ENCODE measurements around the gene KL.

The KL gene

DNA sequence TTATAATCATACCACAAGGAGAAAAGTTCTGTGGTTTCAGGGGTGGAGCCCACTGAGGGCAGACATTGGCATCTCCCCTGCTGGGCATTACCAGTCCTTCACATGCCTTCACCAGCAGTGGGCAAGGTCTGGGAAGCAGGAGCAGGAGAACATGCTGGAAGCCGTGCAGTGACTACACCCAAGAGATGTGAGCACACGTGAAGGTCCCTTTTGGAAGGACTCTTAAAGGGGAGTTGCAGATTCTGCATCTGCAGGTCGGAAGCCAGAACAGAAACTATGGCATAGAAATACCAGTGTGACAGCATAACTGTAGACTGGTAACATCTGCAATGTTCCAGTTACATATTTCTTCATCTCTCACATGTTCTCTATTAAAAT is 26.9 kb upstream of the KL start:
- Mint-ChIP-seq H3K36me3 (no peaks in the 10 kb centered on the region), H3K27ac (no peak overlapping the region), H3K4me1 (peaks cover 5% of the 10 kb centered on the region), H3K4me3 (no peak overlapping the region), H3K9me3 (peaks cover 4% of the 10 kb centered on the region)
- ATAC-seq (no peak), DNase-seq (ENCODE audit: low spot score in 2 of 2) (no peak)

DNA sequence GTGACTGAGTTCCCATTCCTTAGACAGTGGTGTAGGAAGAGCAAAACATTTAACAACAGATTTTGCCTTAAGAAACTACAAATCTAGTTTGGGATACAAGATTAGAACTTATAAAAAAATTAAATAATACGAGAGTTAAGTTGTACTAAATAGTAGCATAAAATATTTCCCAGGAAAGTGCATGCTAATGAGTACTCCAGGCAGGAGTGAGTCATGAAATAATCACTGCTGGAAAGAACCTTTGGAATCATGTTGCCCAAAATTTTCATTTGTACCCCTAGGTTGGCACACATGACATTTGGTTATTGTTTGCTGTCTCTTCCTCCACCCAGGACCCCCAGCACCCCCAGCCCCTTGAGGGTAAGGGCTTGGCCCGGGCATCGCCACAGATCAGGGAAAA is 26.3 kb upstream of the KL start:
- no peak overlapping the region for H3K4me3 Mint-ChIP-seq
- DNase-seq (ENCODE audit: low spot score in 2 of 2), result no peak
- no peak overlapping the region for H3K27ac Mint-ChIP-seq
- no peak for ATAC-seq
- H3K4me1 Mint-ChIP-seq, result no peaks in the 10 kb centered on the region
- no peaks in the 10 kb centered on the region for H3K36me3 Mint-ChIP-seq
- no peaks in the 10 kb centered on the region for H3K9me3 Mint-ChIP-seq

DNA sequence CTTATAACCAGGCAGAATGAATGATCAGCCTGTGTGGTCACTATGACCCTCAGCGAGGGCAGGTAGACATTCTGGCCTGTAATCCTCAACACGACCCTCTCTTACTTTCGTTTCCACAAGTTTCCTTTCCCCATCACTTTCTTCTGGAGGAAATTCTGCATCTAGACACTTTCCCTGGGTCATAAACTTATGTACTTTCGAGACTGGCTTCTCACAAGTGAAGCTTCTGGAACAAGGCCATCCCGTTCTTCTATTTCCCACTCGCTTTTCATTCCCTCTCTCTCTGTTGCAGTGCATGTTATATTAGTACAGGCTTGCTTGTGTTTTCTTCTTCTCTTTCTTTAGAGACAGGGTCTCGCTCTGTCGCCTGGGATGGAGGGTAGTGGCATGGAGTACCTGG is 23.1 kb upstream of the KL start:
- Mint-ChIP-seq H3K36me3 (no peaks in the 10 kb centered on the region), H3K4me3 (no peak overlapping the region), H3K27ac (no peak overlapping the region), H3K4me1 (no peaks in the 10 kb centered on the region), H3K9me3 (no peaks in the 10 kb centered on the region)
- DNase-seq (ENCODE audit: low spot score in 2 of 2) (no peak), ATAC-seq (no peak)

DNA sequence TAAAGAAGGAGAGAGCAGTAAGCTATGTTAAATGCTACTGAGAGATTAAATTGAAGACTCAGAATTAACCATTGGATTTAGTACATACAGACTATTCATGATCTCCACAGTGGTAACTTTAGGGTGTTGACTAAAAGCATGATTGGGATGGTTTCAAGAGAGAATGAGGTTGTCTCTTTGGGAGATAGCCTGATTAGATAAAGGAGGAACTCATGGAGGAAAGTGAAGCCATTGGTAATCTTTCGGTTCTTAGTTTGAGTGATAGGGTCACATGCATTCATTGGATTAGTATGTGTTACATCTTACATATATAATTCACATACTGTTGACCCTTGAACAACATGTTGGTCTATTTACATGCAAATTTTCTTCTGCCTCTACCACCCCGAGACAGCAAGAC is 18.8 kb upstream of the KL start:
- Mint-ChIP-seq H3K4me3 (no peak overlapping the region), H3K36me3 (no peaks in the 10 kb centered on the region), H3K9me3 (no peaks in the 10 kb centered on the region), H3K4me1 (no peaks in the 10 kb centered on the region), H3K27ac (no peak overlapping the region)
- ATAC-seq (peak; percentile 63), DNase-seq (ENCODE audit: low spot score in 2 of 2) (no peak)

DNA sequence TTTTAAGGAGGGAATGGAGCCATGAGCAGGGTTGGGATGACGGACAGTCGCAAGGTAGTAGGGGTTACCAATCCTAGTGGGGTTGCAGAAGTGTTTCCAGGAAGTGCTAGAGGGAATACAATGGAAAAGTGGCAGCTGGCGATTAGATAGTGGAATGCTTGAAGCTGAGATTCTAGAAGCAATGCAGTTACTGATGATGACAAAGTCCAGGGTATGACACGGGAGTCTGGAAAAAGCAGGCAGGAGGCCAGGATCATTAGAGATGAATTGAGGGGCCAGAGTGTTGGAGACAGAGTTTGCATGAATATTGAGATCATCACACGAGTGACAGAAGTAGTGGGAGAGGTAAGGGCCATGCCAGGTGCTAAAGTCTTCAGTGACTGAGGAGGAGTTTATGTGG is 17.3 kb upstream of the KL start:
- DNase-seq (ENCODE audit: low spot score in 2 of 2), result no peak
- ATAC-seq, result no peak
- H3K27ac Mint-ChIP-seq, result no peak overlapping the region
- H3K9me3 Mint-ChIP-seq, result no peaks in the 10 kb centered on the region
- no peaks in the 10 kb centered on the region for H3K4me1 Mint-ChIP-seq
- H3K36me3 Mint-ChIP-seq, result no peaks in the 10 kb centered on the region
- no peak overlapping the region for H3K4me3 Mint-ChIP-seq

DNA sequence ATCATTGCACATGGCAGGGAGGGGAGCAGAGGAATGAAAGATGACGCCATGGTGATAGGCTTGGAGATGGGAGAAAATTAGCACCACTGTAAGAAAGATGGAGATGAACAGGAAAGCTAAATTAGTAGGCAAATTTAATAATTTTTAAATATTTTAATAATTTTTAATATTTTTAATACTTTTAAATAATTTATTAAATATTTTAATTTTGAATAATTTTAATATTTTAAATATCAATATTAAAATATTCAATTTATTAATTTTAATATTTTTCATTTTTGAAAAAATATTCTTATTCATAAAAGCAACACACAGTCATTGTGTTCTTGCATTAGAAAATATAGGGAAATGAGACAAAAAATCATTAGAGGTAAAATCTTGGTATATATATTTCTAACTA is 15.9 kb upstream of the KL start:
- DNase-seq (ENCODE audit: low spot score in 2 of 2), result no peak
- no peaks in the 10 kb centered on the region for H3K4me1 Mint-ChIP-seq
- no peaks in the 10 kb centered on the region for H3K9me3 Mint-ChIP-seq
- no peaks in the 10 kb centered on the region for H3K36me3 Mint-ChIP-seq
- H3K4me3 Mint-ChIP-seq, result no peak overlapping the region
- no peak for ATAC-seq
- H3K27ac Mint-ChIP-seq, result no peak overlapping the region

DNA sequence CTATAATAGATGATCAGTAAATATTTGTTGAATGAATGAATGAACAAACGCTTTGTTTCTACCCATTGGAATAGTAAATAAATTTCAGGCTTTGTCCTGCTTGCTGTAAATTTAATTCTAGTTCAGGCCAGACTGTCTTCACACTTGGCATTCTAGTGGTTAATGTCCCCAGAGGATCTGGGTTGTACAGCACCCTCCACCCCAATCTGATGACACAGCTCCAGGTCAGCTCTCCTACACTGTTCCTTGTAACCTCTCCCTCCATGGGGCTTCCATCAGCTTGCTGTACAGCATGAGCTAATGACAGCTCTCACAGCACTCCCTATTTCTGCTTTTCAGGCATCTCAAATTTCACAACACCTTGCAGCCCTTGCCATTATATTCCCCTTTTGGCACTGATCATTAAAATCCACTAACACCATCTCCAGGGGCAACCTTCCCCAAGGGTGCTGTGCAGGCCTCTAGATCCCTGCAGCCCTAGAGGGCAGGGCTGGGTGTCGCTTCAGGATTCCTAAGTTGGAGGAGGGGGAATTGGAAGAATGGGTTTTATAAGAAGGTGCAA is 12.7 kb upstream of the KL start:
- no peak overlapping the region for H3K4me3 Mint-ChIP-seq
- H3K4me1 Mint-ChIP-seq, result no peaks in the 10 kb centered on the region
- no peak overlapping the region for H3K27ac Mint-ChIP-seq
- ATAC-seq (peak; percentile 28), DNase-seq (ENCODE audit: low spot score in 2 of 2) (no peak)
- peaks cover 11% of the 10 kb centered on the region for H3K9me3 Mint-ChIP-seq
- no peaks in the 10 kb centered on the region for H3K36me3 Mint-ChIP-seq

DNA sequence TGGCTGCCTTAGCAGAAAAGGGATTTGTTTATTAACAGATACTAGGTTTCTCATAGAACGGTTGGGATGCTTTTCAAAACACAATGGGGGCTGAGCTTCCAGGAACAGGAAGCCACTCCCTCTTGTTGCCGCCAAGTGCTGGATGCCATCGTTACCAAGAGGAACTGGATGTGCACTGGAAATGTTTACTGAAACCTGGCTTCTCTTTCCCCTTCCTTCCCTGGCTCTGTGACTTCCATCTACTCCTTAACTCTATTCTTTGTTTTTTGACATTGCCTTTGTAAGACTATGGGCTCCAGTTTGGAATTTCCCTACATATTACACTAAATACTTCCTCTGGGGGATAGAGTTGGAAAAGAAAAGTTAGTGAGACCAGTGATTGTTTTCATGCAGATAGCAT is 11.7 kb upstream of the KL start:
- no peak overlapping the region for H3K27ac Mint-ChIP-seq
- ATAC-seq (no peak), DNase-seq (ENCODE audit: low spot score in 2 of 2) (no peak)
- H3K9me3 Mint-ChIP-seq, result peaks cover 17% of the 10 kb centered on the region
- H3K4me3 Mint-ChIP-seq, result no peak overlapping the region
- H3K4me1 Mint-ChIP-seq, result no peaks in the 10 kb centered on the region
- no peaks in the 10 kb centered on the region for H3K36me3 Mint-ChIP-seq

DNA sequence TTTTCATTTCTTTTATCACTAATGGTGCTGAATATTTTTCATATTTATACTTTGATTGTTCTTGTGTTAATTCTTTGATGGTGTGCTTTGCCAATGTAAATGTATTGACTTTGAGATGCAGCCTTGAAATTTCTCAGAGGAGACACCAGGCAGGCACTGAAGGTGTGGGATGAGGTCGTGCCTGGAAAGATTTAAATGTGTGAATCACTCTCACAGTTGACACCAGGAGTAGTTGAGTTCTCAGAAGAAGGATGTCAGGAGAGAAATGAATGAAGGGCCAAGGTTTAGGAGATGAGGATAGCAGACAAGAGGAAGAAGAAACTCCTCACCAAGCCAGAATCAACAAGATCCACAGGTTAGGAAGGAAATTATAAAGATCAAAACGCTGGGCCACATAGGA is 10.1 kb upstream of the KL start:
- no peak overlapping the region for H3K4me3 Mint-ChIP-seq
- peaks cover 21% of the 10 kb centered on the region for H3K9me3 Mint-ChIP-seq
- H3K36me3 Mint-ChIP-seq, result no peaks in the 10 kb centered on the region
- H3K27ac Mint-ChIP-seq, result no peak overlapping the region
- H3K4me1 Mint-ChIP-seq, result no peaks in the 10 kb centered on the region
- ATAC-seq (no peak), DNase-seq (ENCODE audit: low spot score in 2 of 2) (no peak)

DNA sequence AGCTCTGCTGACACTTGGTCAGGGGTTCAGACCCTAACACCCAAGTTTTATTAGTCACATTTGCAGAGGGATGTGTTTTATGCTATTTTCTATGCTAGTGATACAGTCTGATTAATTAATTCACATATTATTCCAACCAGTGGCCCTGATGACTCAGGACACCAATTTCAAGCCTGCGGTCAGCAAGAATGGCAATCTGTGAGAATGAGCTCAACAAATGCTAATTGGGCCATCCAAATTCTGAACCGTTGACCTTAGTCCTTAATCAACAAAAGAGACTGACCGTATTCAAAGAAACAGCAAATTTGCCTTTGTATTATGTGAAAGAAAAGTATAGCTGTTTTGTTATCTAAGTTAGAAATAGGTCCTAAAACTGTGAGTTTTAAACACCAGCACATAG is 9.6 kb upstream of the KL start:
- Mint-ChIP-seq H3K9me3 (peaks cover 21% of the 10 kb centered on the region), H3K36me3 (no peaks in the 10 kb centered on the region), H3K4me1 (no peaks in the 10 kb centered on the region), H3K27ac (no peak overlapping the region), H3K4me3 (no peak overlapping the region)
- DNase-seq (ENCODE audit: low spot score in 2 of 2), result no peak
- no peak for ATAC-seq

DNA sequence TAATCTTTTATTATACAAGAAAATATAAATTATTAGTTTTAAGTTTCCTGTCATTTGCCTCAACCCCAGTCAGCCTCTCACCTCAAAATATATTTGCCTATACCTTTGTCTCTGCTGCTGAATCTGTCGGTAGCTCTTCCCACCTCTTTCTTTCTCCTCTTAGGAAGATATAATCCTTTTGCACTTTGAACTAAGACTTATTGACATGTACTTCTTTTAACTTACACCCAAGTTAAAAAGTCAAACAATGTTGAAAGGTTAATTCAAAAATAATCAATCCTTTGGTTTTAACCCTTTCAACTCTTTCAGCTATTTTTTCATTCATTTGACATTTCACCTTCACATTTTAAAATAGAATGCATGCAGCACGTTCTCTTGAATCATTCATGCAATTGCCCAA is 9.0 kb upstream of the KL start:
- Mint-ChIP-seq H3K27ac (no peak overlapping the region), H3K9me3 (peaks cover 21% of the 10 kb centered on the region), H3K4me1 (no peaks in the 10 kb centered on the region), H3K4me3 (no peak overlapping the region), H3K36me3 (no peaks in the 10 kb centered on the region)
- DNase-seq (ENCODE audit: low spot score in 2 of 2), result no peak
- ATAC-seq, result no peak

DNA sequence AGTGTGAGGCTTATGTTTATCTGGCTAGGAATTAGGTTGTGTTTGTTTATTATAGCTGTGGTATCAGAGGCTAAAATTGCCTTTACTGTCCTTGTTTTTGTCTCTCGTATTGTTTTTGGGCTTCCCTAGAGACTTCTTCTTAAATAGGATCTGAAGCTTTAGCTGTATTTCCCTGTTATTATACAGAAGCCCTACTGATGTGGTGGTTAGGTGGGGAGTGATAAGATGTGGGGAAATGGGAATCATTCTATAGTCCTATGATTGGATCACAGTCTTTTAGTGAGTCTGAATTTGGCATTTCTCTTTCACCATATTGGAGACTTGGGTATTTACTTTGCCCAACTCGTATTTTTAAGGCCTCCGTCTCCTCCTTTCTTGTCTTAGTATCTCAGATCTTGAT is 8.3 kb upstream of the KL start:
- H3K27ac Mint-ChIP-seq, result no peak overlapping the region
- H3K4me1 Mint-ChIP-seq, result no peaks in the 10 kb centered on the region
- peaks cover 21% of the 10 kb centered on the region for H3K9me3 Mint-ChIP-seq
- no peak overlapping the region for H3K4me3 Mint-ChIP-seq
- no peaks in the 10 kb centered on the region for H3K36me3 Mint-ChIP-seq
- ATAC-seq, result no peak
- no peak for DNase-seq (ENCODE audit: low spot score in 2 of 2)

DNA sequence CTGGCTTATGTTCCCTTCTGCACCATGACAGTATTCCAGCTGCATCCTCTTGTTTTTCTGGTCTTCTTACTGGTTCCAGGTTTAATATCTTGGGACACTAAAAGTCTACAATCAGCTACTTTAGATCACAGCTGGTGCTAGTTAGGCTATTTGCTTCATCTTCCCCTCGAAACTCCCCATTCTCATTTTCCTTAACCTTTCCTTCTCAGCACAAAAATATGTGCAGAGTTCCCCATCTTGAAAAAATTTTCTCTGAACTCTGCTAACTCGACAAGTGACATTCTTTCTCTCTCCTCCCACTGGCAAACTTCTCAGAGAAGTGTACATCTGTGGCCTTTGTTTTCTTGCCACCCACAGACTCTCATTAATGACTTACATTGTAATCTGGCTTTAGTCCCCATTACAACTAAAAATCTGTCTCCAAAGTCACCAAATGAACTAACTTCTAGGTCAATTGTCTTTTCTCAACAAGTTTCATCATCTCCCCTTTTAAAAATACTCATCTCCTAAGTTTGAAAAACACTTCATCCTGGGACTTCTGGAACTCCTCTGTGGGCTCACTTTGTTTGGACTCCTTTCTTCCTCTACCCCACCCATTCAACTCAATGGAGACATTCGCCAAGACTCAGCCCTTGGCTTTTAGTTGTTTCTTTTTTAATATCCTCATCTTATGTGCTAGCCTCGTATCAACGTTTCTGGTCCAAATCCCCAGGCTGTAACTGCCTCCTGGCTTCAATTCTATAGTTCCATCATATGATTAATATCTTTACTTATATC is 7.1 kb upstream of the KL start:
- no peaks in the 10 kb centered on the region for H3K36me3 Mint-ChIP-seq
- H3K4me1 Mint-ChIP-seq, result no peaks in the 10 kb centered on the region
- ATAC-seq, result no peak
- DNase-seq (ENCODE audit: low spot score in 2 of 2), result no peak
- H3K9me3 Mint-ChIP-seq, result peaks cover 21% of the 10 kb centered on the region
- no peak overlapping the region for H3K27ac Mint-ChIP-seq
- H3K4me3 Mint-ChIP-seq, result no peak overlapping the region

DNA sequence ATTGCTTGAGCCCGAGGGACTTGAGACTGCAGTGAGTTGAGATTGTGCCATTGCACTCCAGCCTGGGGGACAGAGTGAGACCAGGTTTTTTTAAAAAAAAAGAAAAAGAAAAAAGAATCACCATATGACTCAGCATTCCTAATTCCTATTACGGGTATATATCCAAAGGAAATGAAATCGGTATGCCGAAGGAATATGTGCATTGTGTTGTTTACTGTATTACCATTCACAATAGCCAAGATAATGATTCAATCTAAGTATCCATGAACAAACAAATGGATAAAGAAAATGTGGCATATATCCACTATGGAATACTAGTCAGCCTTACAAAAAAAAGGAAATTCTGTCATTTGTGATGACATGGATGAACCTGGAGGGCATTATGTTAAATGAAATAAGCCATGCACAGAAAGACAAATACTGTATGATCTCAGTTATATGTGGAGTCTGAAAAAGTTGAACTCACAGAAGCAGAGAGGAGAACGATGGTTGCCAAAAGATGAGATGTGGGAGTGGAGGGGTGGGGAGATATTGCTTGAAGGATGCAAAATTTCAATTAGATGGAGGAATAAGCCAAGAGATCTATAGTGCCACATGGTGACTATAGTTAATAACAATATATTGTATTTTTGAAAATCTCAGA is 4.3 kb upstream of the KL start:
- Mint-ChIP-seq H3K4me1 (peaks cover 10% of the 10 kb centered on the region), H3K27ac (no peak overlapping the region), H3K36me3 (no peaks in the 10 kb centered on the region), H3K4me3 (no peak overlapping the region), H3K9me3 (peaks cover 21% of the 10 kb centered on the region)
- ATAC-seq (no peak), DNase-seq (ENCODE audit: low spot score in 2 of 2) (no peak)

DNA sequence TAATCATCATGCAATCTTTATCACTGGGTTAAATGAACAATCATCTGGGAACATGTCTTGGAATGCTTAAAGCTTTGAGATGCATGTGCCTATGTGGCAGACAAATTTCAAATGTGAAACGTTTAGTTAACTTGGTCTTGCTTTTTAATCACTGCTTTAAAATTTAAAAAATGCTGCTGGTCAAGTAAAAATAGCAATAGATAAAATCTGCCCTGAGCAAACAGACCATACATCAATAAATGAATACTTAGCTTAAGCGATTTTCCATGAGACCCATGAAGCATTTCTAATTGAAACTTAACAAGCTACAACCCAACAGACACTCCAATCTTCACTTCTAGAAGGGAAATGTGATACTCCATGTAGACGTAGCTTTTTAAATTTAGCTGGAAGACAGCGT is 1.9 kb upstream of the KL start:
- H3K4me1 Mint-ChIP-seq, result peaks cover 15% of the 10 kb centered on the region
- H3K9me3 Mint-ChIP-seq, result peaks cover 6% of the 10 kb centered on the region
- no peak overlapping the region for H3K4me3 Mint-ChIP-seq
- H3K27ac Mint-ChIP-seq, result no peak overlapping the region
- ATAC-seq (no peak), DNase-seq (ENCODE audit: low spot score in 2 of 2) (no peak)
- H3K36me3 Mint-ChIP-seq, result no peaks in the 10 kb centered on the region

DNA sequence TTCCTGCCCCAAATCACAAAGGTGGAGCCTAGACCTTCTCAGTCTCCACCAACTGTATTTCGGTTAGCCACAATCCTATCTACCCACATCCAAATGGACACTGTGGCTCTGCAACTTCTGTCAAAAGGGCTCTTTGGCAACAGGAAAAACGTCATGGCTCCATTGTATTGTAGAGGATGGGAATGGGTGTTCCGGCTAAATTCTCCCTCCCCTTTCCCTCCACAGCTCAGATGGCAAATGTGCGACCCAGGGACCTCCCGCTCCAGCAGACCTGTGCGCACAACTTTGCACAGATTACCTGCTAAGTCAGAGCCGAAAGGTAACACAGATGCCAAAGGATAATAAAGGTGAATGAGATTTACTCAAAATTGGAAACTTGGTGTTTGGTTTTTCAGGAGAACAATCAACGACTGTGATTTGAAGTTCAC is 968 bp upstream of the KL start:
- Mint-ChIP-seq H3K27ac (no peak overlapping the region), H3K4me3 (peak overlapping the region; percentile 25), H3K4me1 (peaks cover 15% of the 10 kb centered on the region), H3K36me3 (no peaks in the 10 kb centered on the region), H3K9me3 (no peaks in the 10 kb centered on the region)
- no peak for DNase-seq (ENCODE audit: low spot score in 2 of 2)
- ATAC-seq, result no peak
